HepG2 (cell line): Measurements from ENCODE around the gene ZNF19. TPM values are rescaled to one million over a fixed set of nuclear protein-coding genes. Genes with fewer than 3 reads are reported as not detected.

Source experiments
- HOXA9 ChIP-seq: sonication (generic); formaldehyde crosslinking; IDR thresholded peaks from 2 replicates; pipeline ENCODE4 v1.8.1; 2022; ENCODE audit warnings: missing genetic modification reagents, mild to moderate bottlenecking, moderate library complexity, borderline replicate concordance
- MTF2 ChIP-seq: sonication (generic); formaldehyde crosslinking; IDR thresholded peaks from 2 replicates; pipeline ENCODE4 v1.5.0; 2020; ENCODE audit warnings: missing genetic modification reagents, borderline replicate concordance
- PHF21A ChIP-seq: sonication (generic); formaldehyde crosslinking; IDR thresholded peaks from 2 replicates; pipeline ENCODE4 v1.5.0; 2020; ENCODE audit warnings: mild to moderate bottlenecking, missing genetic modification reagents
- SNRNP70 ChIP-seq: fragments of 200-400 bp; formaldehyde crosslinking; IDR thresholded peaks from 2 replicates; pipeline ENCODE4 v1.6.1; 2017; ENCODE audit warnings: mild to moderate bottlenecking, low read depth, low read length, moderate library complexity
- SOX6 ChIP-seq, 2 experiments: fragments of 450-650 bp in 1 of 2; sonication (generic) in 1 of 2; formaldehyde crosslinking in 1 of 2; IDR thresholded peaks; 2 replicates each; pipeline versions ENCODE4 v1.4.0 to v1.6.1; 2017 to 2020; ENCODE audit warnings: antibody characterized with exemption in 1 of 2, mild to moderate bottlenecking in 1 of 2, missing genetic modification reagents in 1 of 2
- SPEN ChIP-seq: sonication (generic); formaldehyde crosslinking; IDR thresholded peaks from 2 replicates; pipeline ENCODE4 v1.5.1; 2020; ENCODE audit warnings: low read depth, mild to moderate bottlenecking, missing genetic modification reagents
- THAP9 ChIP-seq: sonication (generic); formaldehyde crosslinking; IDR thresholded peaks from 2 replicates; pipeline ENCODE4; 2020; ENCODE audit warnings: missing genetic modification reagents, mild to moderate bottlenecking, borderline replicate concordance
- ZMAT3 ChIP-seq: sonication (generic); formaldehyde crosslinking; conservative IDR thresholded peaks from 2 replicates; pipeline ENCODE4 v1.7.0; 2021; ENCODE audit warnings: missing genetic modification reagents
- ZNF317 ChIP-seq: sonication (generic); formaldehyde crosslinking; IDR thresholded peaks from 2 replicates; pipeline ENCODE4 v1.5.0; 2020; ENCODE audit warnings: mild to moderate bottlenecking, missing genetic modification reagents
- ZNF577 ChIP-seq: sonication (generic); formaldehyde crosslinking; IDR thresholded peaks from 2 replicates; pipeline ENCODE4 v1.4.0; 2020; ENCODE audit warnings: mild to moderate bottlenecking, low read depth, missing genetic modification reagents, borderline replicate concordance
- polyA plus RNA-seq, 8 experiments: library from polyadenylated mRNA; depleted of rRNA in 3 of 8; stranded (reverse) in 7 of 8; unstranded in 1 of 8; fragments of >200 nt; fragmentation: Illumina TruSeq in 4 of 8; extraction: Trizol in 4 of 8; gene quantifications; 2 replicates each; pipeline versions ENCODE4 v1.2.1 to v1.2.3, GENCODE V29; 2011 to 2016; ENCODE audit warnings: low read depth in 4 of 8, missing spikeins in 1 of 8, mixed read lengths in 1 of 8; ENCODE audit not compliant: insufficient read depth in 1 of 8
- total RNA-seq, 5 experiments: library from RNA; depleted of rRNA; stranded (reverse); fragments of >200 nt; fragmentation: Illumina TruSeq; extraction: Trizol; gene quantifications; 2 replicates each; pipeline ENCODE4 v1.2.3, GENCODE V29; 2016; ENCODE audit warnings: low read depth in 1 of 5
- TF ChIP-seq, protein P1 (sequence below): sonication (generic); formaldehyde crosslinking; IDR thresholded peaks from 2 replicates; pipeline ENCODE4 v1.5.0; 2020; ENCODE audit warnings: mild to moderate bottlenecking, missing genetic modification reagents, borderline replicate concordance
- TF ChIP-seq, protein P2 (sequence below): sonication (generic); formaldehyde crosslinking; IDR thresholded peaks from 2 replicates; pipeline ENCODE4 v1.4.0; 2020; ENCODE audit warnings: missing genetic modification reagents

ZNF19 gene
- total and polyA plus RNA-seq, 2 of the 13 experiments (the other 11 are each of a cell fraction or from before 2014, with no cell fraction given): 3.2 to 5.8 TPM

- TF ChIP-seq, protein P1, sequence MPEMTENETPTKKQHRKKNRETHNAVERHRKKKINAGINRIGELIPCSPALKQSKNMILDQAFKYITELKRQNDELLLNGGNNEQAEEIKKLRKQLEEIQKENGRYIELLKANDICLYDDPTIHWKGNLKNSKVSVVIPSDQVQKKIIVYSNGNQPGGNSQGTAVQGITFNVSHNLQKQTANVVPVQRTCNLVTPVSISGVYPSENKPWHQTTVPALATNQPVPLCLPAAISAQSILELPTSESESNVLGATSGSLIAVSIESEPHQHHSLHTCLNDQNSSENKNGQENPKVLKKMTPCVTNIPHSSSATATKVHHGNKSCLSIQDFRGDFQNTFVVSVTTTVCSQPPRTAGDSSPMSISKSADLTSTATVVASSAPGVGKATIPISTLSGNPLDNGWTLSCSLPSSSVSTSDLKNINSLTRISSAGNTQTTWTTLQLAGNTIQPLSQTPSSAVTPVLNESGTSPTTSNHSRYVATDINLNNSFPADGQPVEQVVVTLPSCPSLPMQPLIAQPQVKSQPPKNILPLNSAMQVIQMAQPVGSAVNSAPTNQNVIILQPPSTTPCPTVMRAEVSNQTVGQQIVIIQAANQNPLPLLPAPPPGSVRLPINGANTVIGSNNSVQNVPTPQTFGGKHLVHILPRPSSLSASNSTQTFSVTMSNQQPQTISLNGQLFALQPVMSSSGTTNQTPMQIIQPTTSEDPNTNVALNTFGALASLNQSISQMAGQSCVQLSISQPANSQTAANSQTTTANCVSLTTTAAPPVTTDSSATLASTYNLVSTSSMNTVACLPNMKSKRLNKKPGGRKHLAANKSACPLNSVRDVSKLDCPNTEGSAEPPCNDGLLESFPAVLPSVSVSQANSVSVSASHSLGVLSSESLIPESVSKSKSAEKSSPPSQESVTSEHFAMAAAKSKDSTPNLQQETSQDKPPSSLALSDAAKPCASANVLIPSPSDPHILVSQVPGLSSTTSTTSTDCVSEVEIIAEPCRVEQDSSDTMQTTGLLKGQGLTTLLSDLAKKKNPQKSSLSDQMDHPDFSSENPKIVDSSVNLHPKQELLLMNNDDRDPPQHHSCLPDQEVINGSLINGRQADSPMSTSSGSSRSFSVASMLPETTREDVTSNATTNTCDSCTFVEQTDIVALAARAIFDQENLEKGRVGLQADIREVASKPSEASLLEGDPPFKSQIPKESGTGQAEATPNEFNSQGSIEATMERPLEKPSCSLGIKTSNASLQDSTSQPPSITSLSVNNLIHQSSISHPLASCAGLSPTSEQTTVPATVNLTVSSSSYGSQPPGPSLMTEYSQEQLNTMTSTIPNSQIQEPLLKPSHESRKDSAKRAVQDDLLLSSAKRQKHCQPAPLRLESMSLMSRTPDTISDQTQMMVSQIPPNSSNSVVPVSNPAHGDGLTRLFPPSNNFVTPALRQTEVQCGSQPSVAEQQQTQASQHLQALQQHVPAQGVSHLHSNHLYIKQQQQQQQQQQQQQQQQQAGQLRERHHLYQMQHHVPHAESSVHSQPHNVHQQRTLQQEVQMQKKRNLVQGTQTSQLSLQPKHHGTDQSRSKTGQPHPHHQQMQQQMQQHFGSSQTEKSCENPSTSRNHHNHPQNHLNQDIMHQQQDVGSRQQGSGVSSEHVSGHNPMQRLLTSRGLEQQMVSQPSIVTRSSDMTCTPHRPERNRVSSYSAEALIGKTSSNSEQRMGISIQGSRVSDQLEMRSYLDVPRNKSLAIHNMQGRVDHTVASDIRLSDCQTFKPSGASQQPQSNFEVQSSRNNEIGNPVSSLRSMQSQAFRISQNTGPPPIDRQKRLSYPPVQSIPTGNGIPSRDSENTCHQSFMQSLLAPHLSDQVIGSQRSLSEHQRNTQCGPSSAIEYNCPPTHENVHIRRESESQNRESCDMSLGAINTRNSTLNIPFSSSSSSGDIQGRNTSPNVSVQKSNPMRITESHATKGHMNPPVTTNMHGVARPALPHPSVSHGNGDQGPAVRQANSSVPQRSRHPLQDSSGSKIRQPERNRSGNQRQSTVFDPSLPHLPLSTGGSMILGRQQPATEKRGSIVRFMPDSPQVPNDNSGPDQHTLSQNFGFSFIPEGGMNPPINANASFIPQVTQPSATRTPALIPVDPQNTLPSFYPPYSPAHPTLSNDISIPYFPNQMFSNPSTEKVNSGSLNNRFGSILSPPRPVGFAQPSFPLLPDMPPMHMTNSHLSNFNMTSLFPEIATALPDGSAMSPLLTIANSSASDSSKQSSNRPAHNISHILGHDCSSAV (CRISPR knock-in tag): no peak
- TF ChIP-seq ZNF577: no peak
- TF ChIP-seq MTF2: peak; percentile 92; the same call in 1 of the 2 replicates
- TF ChIP-seq SOX6 (IDR thresholded peaks at IDR 0.05): no peak
- peak; percentile 83 for TF ChIP-seq SOX6 (CRISPR knock-in tag; IDR thresholded peaks at IDR 0.05)
- peak; percentile 91 for TF ChIP-seq ZNF317 (CRISPR knock-in tag)
- TF ChIP-seq SPEN (CRISPR knock-in tag): peak; percentile 100
- TF ChIP-seq PHF21A (CRISPR knock-in tag): peak; percentile 80; the same call in 1 of the 2 replicates
- peak; percentile 94 for TF ChIP-seq THAP9
- TF ChIP-seq ZMAT3 (CRISPR knock-in tag): no peak
- TF ChIP-seq, protein P2, sequence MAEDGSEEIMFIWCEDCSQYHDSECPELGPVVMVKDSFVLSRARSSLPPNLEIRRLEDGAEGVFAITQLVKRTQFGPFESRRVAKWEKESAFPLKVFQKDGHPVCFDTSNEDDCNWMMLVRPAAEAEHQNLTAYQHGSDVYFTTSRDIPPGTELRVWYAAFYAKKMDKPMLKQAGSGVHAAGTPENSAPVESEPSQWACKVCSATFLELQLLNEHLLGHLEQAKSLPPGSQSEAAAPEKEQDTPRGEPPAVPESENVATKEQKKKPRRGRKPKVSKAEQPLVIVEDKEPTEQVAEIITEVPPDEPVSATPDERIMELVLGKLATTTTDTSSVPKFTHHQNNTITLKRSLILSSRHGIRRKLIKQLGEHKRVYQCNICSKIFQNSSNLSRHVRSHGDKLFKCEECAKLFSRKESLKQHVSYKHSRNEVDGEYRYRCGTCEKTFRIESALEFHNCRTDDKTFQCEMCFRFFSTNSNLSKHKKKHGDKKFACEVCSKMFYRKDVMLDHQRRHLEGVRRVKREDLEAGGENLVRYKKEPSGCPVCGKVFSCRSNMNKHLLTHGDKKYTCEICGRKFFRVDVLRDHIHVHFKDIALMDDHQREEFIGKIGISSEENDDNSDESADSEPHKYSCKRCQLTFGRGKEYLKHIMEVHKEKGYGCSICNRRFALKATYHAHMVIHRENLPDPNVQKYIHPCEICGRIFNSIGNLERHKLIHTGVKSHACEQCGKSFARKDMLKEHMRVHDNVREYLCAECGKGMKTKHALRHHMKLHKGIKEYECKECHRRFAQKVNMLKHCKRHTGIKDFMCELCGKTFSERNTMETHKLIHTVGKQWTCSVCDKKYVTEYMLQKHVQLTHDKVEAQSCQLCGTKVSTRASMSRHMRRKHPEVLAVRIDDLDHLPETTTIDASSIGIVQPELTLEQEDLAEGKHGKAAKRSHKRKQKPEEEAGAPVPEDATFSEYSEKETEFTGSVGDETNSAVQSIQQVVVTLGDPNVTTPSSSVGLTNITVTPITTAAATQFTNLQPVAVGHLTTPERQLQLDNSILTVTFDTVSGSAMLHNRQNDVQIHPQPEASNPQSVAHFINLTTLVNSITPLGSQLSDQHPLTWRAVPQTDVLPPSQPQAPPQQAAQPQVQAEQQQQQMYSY: no peak
- no peak for TF ChIP-seq HOXA9
- no peak for TF ChIP-seq SNRNP70
Observed at GRCh38 chr16:71461686-71462648, 27.2 kb downstream of the ZNF19 start, which contains the start of gene ZNF23 (continued).
